Measurements from ENCODE around the gene TSTD1. TPM values are rescaled to one million over a fixed set of nuclear protein-coding genes. Genes with fewer than 3 reads are reported as not detected.

Gene TSTD1
- total and polyA plus RNA-seq, 2 of the 8 experiments (the other 6 are each of a cell fraction or from before 2014, with no cell fraction given) = 60.9 to 314 TPM

GRCh38 chr1:161012420-161012819, 26.3 kb downstream of the TSTD1 start:
- POLR2A ChIA-PET (ENCODE audit: partially characterized antibody) = interaction anchor here (1.4 to 4.9 kb wide), 3 partner anchors 9 to 120 kb away, joined by 5 to 22 read pairs (median 6); partner anchors contain the start of genes DEDD, F11R and USF1

More at GRCh38 chr1:161012420-161012819, 26.3 kb downstream of the TSTD1 start:
- H4K20me1 ChIP-seq (replicated peaks in 1 of 2; ENCODE audit: control insufficient read depth in 1 of 2, insufficient read depth in 2 of 2, low read length in 2 of 2) = peaks cover 5 to 21% of the 10 kb centered on the region in 2 experiments
- H2AK5ac ChIP-seq (ENCODE audit: low read depth, low read length) = no peak overlapping the region
- no peak overlapping the region for H4K5ac ChIP-seq (ENCODE audit: insufficient read length, low read depth, low read length)
- no peak overlapping the region for H2AFZ ChIP-seq (ENCODE audit: low read length)
- H3K14ac ChIP-seq (ENCODE audit: insufficient read length) = no peak overlapping the region
- H3K27ac ChIP-seq (ENCODE audit: low read depth, low read length) = no peak overlapping the region
- no peak overlapping the region for H2BK12ac ChIP-seq (ENCODE audit: low read depth, low read length)
- H3K23me2 ChIP-seq (ENCODE audit: low read depth, low read length) = no peaks in the 10 kb centered on the region
- no peak for DNase-seq (ENCODE audit: low read depth in 1 of 2, low spot score in 2 of 2)
- H3K4me1 ChIP-seq (replicated peaks in 1 of 4; ENCODE audit: control insufficient read depth in 3 of 4, insufficient read depth in 4 of 4, low read length in 3 of 4) = peaks cover 7 to 17% (median 13%) of the 10 kb centered on the region in 4 experiments; a peak in 6 of 7 replicates
- no peak overlapping the region for H4K8ac ChIP-seq (ENCODE audit: extremely low read depth, insufficient read depth, low read length)
- H4K91ac ChIP-seq (replicated peaks; ENCODE audit: insufficient read length, low read length) = no peak overlapping the region
- no peak overlapping the region for H2BK15ac ChIP-seq (ENCODE audit: low read length)
- peaks cover 8% of the 10 kb centered on the region; the same call in 1 of the 2 replicates for H3K79me1 ChIP-seq (ENCODE audit: low read depth, low read length)
- H2BK20ac ChIP-seq (ENCODE audit: low read length) = no peak overlapping the region
- H3K56ac ChIP-seq (replicated peaks; ENCODE audit: insufficient read length, low read depth, low read length) = no peak overlapping the region
- no peak overlapping the region for H3K4me2 ChIP-seq (ENCODE audit: insufficient read depth in 1 of 2, low read depth in 2 of 2, low read length in 2 of 2)
- no peaks in the 10 kb centered on the region for H3K27me3 ChIP-seq (replicated peaks in 1 of 4; ENCODE audit: control insufficient read depth in 3 of 4, extremely low read depth in 1 of 4, insufficient read depth in 3 of 4, low read length in 3 of 4)
- H3K4ac ChIP-seq (replicated peaks; ENCODE audit: insufficient read length, low read depth, low read length) = no peak overlapping the region
- no peak overlapping the region for H2BK5ac ChIP-seq (ENCODE audit: low read depth, low read length)
- H3K9me3 ChIP-seq (ENCODE audit: insufficient read depth in 2 of 2, low read depth in 1 of 2, low read length in 1 of 2) = no peaks in the 10 kb centered on the region
- 79% methylated on average over 3 of the region's 3 CpGs; no CpG with 5 or more reads in 1 of the 2 experiments for WGBS, 2 experiments (ENCODE audit: extremely low coverage in 1 of 2, insufficient coverage in 1 of 2, insufficient read length in 1 of 2, insufficient replicate concordance in 2 of 2, low coverage in 1 of 2, low lambda C conversion rate in 2 of 2, missing lambda C conversion rate in 1 of 2)
- no peak for FAIRE-seq
- H3K4me3 ChIP-seq (ENCODE audit: extremely low read depth in 1 of 4, insufficient read depth in 2 of 4, low read depth in 3 of 4, low read length in 4 of 4) = no peak overlapping the region
- no peak for TF ChIP-seq KDM1A (IDR thresholded peaks at IDR 0.05; ENCODE audit: borderline replicate concordance, low read length)
- TF ChIP-seq TCF12 (IDR thresholded peaks at IDR 0.05; ENCODE audit: low read depth, low read length) = no peak
- no peak for TF ChIP-seq POLR2AphosphoS5 (IDR thresholded peaks at IDR 0.05; ENCODE audit: low read depth, low read length)
- no peak for TF ChIP-seq PHF8 (conservative IDR thresholded peaks at IDR 0.05; ENCODE audit: low read depth, low read length)
- no peak for TF ChIP-seq BCL11A (IDR thresholded peaks at IDR 0.05; ENCODE audit: low read depth in 2 of 2, low read length in 2 of 2)
- TF ChIP-seq NRF1 (IDR thresholded peaks at IDR 0.05; ENCODE audit: low read depth, low read length) = no peak
- no peak for TF ChIP-seq TBP (IDR thresholded peaks at IDR 0.05; ENCODE audit: low read depth, low read length)
- TF ChIP-seq CBX8 (IDR thresholded peaks at IDR 0.05; ENCODE audit: borderline replicate concordance, low read depth, low read length) = no peak
- no peak for TF ChIP-seq CREB1 (IDR thresholded peaks at IDR 0.05)
- no peak for TF ChIP-seq SP4 (IDR thresholded peaks at IDR 0.05; ENCODE audit: low read length)
- H3K79me2 ChIP-seq (ENCODE audit: control insufficient read depth in 1 of 2, insufficient read depth in 2 of 2, low read length in 2 of 2) = peaks cover 41 to 90% of the 10 kb centered on the region in 2 experiments
- no peak overlapping the region for H3K9ac ChIP-seq (replicated peaks in 1 of 4; ENCODE audit: extremely low read depth in 1 of 4, low read depth in 3 of 4, low read length in 3 of 4)
- no peak overlapping the region; the same call in 1 of the 2 replicates for H3K18ac ChIP-seq (ENCODE audit: extremely low read depth, low read length)
- CTCF ChIA-PET (ENCODE audit: partially characterized antibody) = interaction anchor here (0.6 to 9.8 kb wide), 5 partner anchors 9 to 60 kb away, joined by 3 to 58 read pairs (median 3); partner anchors contain the start of gene ARHGAP30
- H3K23ac ChIP-seq (ENCODE audit: insufficient read length) = no peak overlapping the region
- H2BK120ac ChIP-seq (replicated peaks; ENCODE audit: low read depth, low read length) = no peak overlapping the region
- H3K36me3 ChIP-seq (ENCODE audit: control insufficient read depth in 2 of 4, insufficient read depth in 4 of 4, low read length in 3 of 4) = peaks cover 0 to 11% (median 2%) of the 10 kb centered on the region in 4 experiments; a peak in 3 of 8 replicates

All from H1 (cell line).